Uterus (tissue), 4 donors: ENCODE measurements around the gene MYO9B. TPM values are rescaled to one million over a fixed set of nuclear protein-coding genes. Genes with fewer than 3 reads are reported as not detected.
"Not testable (repeated sequence)": the region's sequence is repeated elsewhere in the genome, so short reads cannot be mapped to it uniquely, and the experiment has no call there.

Experiments used
- DNase-seq, 2 donors: peaks; one replicate each; pipeline ENCODE4 v3.0.0-alpha.2; 2019 to 2020
- H3K27ac ChIP-seq, 2 donors: fragments of 200-600 bp; sonication (generic); 1 replicate in 1 of 2; 2 replicates in 1 of 2; pipeline ENCODE4 v1.5.1; 2016 to 2018
- H3K27me3 ChIP-seq, 2 donors: fragments of 200-600 bp; sonication (generic); one replicate each; pipeline ENCODE4 v1.5.1; 2018 to 2019; ENCODE audit warnings: control low read depth in 1 of 2
- H3K36me3 ChIP-seq, 2 donors: fragments of 200-600 bp; sonication (generic); one replicate each; pipeline ENCODE4 v1.5.1; 2019; ENCODE audit warnings: control low read depth in 1 of 2
- H3K4me1 ChIP-seq, 2 donors: fragments of 200-600 bp; sonication (generic); one replicate each; pipeline ENCODE4 v1.5.1; 2018 to 2019; ENCODE audit warnings: control low read depth in 1 of 2
- H3K4me3 ChIP-seq, 2 donors: fragments of 200-600 bp; sonication (generic); 1 replicate in 1 of 2; 2 replicates in 1 of 2; pipeline ENCODE4 v1.5.1; 2018 to 2019; ENCODE audit warnings: mild to moderate bottlenecking in 1 of 2
- H3K9me3 ChIP-seq, 2 donors: fragments of 200-600 bp; sonication (generic); one replicate each; pipeline ENCODE4 v1.5.1; 2019; ENCODE audit warnings: control low read depth in 1 of 2
- CTCF ChIP-seq, 4 experiments: fragments of 200-600 bp in 2 of 4; fragments of 450-650 bp in 2 of 4; sonication (generic) in 2 of 4; IDR thresholded peaks; one replicate each; pipeline ENCODE4 v1.5.1; 2016 to 2019; ENCODE audit warnings: antibody characterized with exemption in 4 of 4, mild to moderate bottlenecking in 2 of 4, moderate library complexity in 1 of 4
- POLR2A ChIP-seq, 2 donors: fragments of 450-650 bp; IDR thresholded peaks; one replicate each; pipeline ENCODE4 v1.6.1; 2016; ENCODE audit warnings: antibody characterized with exemption in 2 of 2, mild to moderate bottlenecking in 1 of 2, moderate library complexity in 1 of 2
- intact Hi-C: fragments of 100-400 bp; cut with DNase I; formaldehyde crosslinking; loops from one replicate; pipeline ENCODE4 v1.15.1; 2023; ENCODE audit warnings: low total_unique reads
- total RNA-seq, 4 donors: library from RNA; depleted of rRNA in 3 of 4; stranded (reverse); fragments of >200 nt in 3 of 4; gene quantifications; one replicate each; pipeline versions ENCODE4 v1.1.0 to v1.2.4, GENCODE V29; 2014 to 2023
- donor health status: DM: yes; HTN: yes; CAD: no.

MYO9B gene
- total RNA-seq, 4 donors from 2014 or later: 17.6 to 117 (median 54.1) TPM

GRCh38 chr19:17135001-17135853, 59.6 kb downstream of the MYO9B start:
- peak; percentile 93 to 95 for DNase-seq
- H3K4me1 ChIP-seq: peaks cover 8 to 10% of the 10 kb centered on the region in 2 donors
- TF ChIP-seq CTCF (IDR thresholded peaks at IDR 0.05) (peak; percentile 42 to 56 (median 52)), POLR2A (IDR thresholded peaks at IDR 0.05) (peak; percentile 42 to 56)
- peak overlapping the region; percentile 89 to 95 for H3K27ac ChIP-seq
- H3K9me3 ChIP-seq: no peaks in the 10 kb centered on the region
- no peaks in the 10 kb centered on the region for H3K27me3 ChIP-seq
- H3K36me3 ChIP-seq: no peaks in the 10 kb centered on the region
- H3K4me3 ChIP-seq: peak overlapping the region in 1 of 2 donors; percentile 21
- intact Hi-C loops: loop anchor here (10.0 kb wide), 1 partner anchor 60 kb away; the partner anchor contains the start of genes HAUS8 and MYO9B

- H3K4me3 ChIP-seq: no peak overlapping the region
- intact Hi-C loops: loop anchor here (10.0 kb wide), 1 partner anchor 61 kb away; the partner anchor contains the start of genes HAUS8 and MYO9B
- H3K4me1 ChIP-seq: peaks cover 8 to 10% of the 10 kb centered on the region in 2 donors
Measured at GRCh38 chr19:17136021-17136420, 60.4 kb downstream of the MYO9B start.

GRCh38 chr19:17136617-17137016, 61.0 kb downstream of the MYO9B start:
- Histone ChIP-seq H3K9me3 (no peaks in the 10 kb centered on the region), H3K4me3 (no peak overlapping the region), H3K36me3 (no peaks in the 10 kb centered on the region), H3K4me1 (peaks cover 8 to 10% of the 10 kb centered on the region in 2 donors), H3K27ac (peak overlapping the region; percentile 89 to 95), H3K27me3 (no peaks in the 10 kb centered on the region)
- DNase-seq: no peak
- no peak for TF ChIP-seq POLR2A (IDR thresholded peaks at IDR 0.05)
- no peak for TF ChIP-seq CTCF (IDR thresholded peaks at IDR 0.05)
- intact Hi-C loops: loop anchor here (10.0 kb wide), 1 partner anchor 62 kb away; the partner anchor contains the start of genes HAUS8 and MYO9B

More at GRCh38 chr19:17136021-17136420, 60.4 kb downstream of the MYO9B start:
- peak overlapping the region; percentile 89 to 95 for H3K27ac ChIP-seq
- H3K36me3 ChIP-seq: no peaks in the 10 kb centered on the region
- no peak for DNase-seq
- no peaks in the 10 kb centered on the region for H3K9me3 ChIP-seq
- TF ChIP-seq POLR2A (IDR thresholded peaks at IDR 0.05) (no peak), CTCF (IDR thresholded peaks at IDR 0.05) (no peak)
- H3K27me3 ChIP-seq: no peaks in the 10 kb centered on the region

- Histone ChIP-seq H3K27me3 (no peaks in the 10 kb centered on the region), H3K9me3 (no peaks in the 10 kb centered on the region), H3K36me3 (no peaks in the 10 kb centered on the region), H3K27ac (peak overlapping the region in 1 of 2 donors; percentile 95), H3K4me1 (peaks cover 8 to 10% of the 10 kb centered on the region in 2 donors), H3K4me3 (no peak overlapping the region)
- DNase-seq: peak in 1 of 2 donors; percentile 34
- no peak for TF ChIP-seq POLR2A (IDR thresholded peaks at IDR 0.05)
- no peak for TF ChIP-seq CTCF (IDR thresholded peaks at IDR 0.05)
- intact Hi-C loops: loop anchor here (10.0 kb wide), 1 partner anchor 63 kb away; the partner anchor contains the start of genes HAUS8 and MYO9B
Measured at GRCh38 chr19:17137417-17137816, 61.8 kb downstream of the MYO9B start.

GRCh38 chr19:17138052-17138846, 62.7 kb downstream of the MYO9B start:
- DNase-seq, H3K27ac ChIP-seq, H3K4me3 ChIP-seq, H3K36me3 ChIP-seq, H3K27me3 ChIP-seq, H3K9me3 ChIP-seq: not testable (repeated sequence)
- H3K4me1 ChIP-seq: peaks cover 8 to 10% of the 10 kb centered on the region in 2 donors
- intact Hi-C loops: loop anchor here (10.0 kb wide), 1 partner anchor 63 kb away; the partner anchor contains the start of genes HAUS8 and MYO9B
